GM19328 (cell line): ENCODE data around the gene RASAL3.

Experiments used
- ATAC-seq: cut with Tn5 transposase; IDR thresholded peaks from one replicate; pipeline ENCODE4 v1.9.1; 2021; ENCODE audit warnings: mild to moderate bottlenecking, moderate library complexity; ENCODE audit not compliant: unreplicated experiment

RASAL3 gene

DNA sequence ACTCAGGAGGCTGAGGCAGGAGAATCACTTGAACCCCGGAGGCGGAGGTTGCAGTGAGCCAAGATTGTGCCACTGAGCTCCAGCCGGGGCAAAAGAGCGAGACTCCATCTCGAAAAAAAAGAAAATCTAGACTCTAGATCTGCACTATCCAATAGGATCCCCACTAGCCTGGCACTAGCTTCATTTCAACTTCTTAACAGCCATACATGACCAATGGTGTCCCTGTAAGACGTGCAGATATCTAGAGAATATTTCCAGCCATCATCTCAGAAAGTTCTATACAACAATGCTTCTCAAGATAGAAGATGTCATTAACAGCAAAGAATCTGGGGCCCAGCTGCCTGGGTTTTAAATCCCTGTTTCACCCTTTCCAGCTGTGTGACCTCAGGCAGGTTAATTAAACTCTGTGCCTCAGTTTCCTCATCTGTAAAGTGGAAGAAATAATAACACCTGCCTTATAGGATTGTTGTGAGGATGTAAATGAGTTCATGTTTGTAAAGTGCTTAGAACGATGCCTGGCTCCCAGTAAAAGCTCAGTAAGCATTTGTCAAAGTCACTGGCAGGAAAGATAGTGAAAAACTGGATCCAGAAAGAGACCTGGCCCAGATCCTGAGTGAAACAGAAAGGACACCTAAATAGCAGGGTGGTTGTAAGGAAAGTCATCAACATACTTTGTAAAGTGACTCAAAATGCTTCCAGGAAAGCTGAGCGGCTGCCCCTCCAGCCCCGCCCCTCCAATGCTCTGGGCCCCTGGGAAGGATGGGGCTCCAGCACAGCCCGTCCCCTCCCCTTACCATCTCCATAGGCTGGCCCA, 28.1 kb downstream of the RASAL3 start:
- ATAC-seq = no peak

GRCh38 chr19:15433519-15434069, 30.8 kb downstream of the RASAL3 start:
- ATAC-seq = no peak

DNA sequence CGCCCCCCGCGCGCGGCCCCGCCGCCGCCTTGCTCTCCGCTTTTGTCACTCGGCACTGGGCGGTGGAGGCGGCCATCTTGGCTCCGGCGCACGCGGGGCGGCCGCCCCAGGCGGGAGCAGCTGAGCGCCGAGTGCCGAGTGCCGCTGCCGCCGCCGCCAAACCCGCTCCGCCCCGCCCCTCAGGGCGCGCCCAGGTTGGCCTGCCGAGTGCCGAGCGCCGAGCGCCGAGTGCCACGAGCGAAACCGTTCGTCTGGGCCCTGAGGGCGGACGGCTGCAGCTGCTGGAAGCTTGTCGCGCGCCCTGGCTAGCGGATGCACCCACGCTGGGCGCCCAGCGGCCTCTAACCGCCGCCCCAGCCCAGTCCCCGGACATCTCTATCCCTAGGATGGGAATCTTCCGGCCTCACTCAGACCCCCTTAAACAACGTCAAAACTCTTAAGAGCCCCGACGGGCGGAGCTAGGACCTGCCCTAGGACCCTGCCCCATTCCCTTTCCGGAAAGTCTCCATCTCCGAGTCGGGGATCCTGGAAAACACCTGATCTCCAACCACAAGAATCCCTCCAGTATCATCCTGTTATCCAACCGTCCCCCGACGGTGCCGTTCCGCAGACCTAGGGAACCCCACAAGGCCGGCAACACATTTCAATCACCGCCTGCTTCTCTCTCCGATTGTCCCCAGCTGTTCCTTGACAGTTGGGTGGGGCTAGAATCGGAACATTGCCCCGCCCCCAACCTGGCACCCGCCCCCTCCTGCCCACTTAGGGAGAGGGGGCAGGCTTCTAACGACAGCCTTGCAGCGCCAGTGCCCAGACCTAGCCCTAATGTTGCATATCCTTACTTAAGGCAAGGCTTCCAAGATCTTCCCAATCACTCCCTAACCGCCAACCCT, 31.5 kb downstream of the RASAL3 start:
- peak; percentile 64 for ATAC-seq

- no peak for ATAC-seq
Measured at GRCh38 chr19:15432018-15432494, 32.3 kb downstream of the RASAL3 start.

DNA sequence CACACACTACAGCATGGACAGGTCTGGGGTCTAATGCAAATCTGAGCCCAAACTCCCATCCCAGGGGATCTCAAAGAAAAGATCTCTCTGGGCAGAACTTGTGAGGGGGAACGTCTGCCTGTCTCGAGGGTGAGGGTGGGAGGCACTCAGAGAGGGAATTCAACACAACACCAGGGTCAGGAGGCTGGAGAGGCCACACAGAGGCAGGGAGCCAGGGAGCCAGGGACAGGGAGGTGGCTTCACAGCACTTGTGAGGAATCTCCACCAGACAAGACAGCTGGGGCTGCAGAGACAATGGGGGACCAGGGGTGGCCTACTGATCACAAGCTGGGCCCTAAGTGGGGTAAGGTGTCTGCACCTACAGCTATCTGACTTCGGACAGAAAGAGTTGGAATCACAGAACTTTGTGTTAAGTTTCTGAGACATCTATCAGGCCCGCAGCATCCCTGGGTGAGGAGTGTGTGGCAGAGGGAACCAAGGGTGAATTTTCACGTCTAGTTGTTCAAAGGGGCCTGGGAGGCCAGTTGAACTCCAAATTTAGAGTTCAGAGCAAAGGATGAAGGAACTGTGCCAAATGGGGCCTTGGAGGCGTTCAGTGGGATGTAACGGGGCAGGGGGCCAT, 32.8 kb downstream of the RASAL3 start:
- ATAC-seq = no peak

DNA sequence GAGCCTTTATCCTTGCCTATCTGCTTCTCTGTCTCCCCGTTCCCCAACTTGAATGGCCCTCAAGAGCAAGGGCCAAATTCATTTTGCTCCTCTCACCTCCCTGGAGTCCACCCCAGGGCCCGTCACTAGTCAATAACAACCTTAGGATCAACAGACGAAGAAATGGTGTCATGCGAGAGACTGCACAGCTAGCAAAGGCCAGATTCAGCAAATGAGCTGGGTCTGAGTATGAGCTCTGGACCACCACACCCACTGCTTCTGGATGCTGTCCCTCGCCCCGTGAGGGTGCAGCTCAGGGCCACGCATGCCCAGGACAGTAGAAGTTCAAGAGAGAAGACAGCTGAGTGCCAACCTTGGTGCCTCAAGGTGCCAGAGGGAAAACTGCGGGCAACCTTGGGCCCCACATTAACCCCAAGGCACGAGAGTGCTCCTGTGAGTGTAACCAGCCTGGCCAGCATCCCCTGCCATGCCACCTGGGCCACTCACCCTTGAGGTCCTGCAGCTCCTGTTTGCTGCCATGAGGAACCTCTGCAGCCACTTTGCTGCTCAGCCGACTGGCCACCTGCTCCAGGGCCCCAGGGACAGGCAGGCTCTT, 33.7 kb downstream of the RASAL3 start:
- no peak for ATAC-seq

DNA sequence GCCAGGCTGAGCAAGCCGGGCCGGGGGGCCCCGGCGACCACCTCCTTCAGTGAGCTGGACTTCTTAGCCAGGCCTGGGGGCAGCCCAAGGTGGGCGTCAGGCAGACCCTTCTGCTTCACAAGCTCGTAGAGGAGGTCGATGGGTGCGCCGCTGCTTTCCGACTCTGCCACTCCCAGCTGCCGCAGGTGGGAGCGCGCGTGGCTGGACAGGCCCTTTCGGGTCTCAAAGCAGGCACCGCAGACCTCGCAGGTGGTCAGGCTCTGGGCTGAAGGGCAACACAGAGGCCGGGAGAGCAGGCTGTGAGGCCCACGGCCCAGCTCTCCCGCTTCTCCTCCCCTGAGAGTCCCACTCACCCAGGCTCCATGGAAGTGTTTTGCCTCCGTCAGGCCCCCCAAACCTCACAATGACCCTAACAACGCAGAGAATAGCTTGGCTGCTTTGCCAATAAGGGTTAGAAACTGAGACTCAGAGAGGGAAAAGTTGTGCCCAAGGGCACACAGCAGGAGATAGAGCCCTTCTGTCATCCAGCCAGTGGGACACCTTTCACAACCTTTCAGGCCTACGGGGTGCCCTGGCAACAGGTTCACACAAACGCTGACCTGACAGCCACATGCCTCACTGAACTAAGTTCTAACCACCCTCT, 34.4 kb downstream of the RASAL3 start:
- ATAC-seq = no peak

DNA sequence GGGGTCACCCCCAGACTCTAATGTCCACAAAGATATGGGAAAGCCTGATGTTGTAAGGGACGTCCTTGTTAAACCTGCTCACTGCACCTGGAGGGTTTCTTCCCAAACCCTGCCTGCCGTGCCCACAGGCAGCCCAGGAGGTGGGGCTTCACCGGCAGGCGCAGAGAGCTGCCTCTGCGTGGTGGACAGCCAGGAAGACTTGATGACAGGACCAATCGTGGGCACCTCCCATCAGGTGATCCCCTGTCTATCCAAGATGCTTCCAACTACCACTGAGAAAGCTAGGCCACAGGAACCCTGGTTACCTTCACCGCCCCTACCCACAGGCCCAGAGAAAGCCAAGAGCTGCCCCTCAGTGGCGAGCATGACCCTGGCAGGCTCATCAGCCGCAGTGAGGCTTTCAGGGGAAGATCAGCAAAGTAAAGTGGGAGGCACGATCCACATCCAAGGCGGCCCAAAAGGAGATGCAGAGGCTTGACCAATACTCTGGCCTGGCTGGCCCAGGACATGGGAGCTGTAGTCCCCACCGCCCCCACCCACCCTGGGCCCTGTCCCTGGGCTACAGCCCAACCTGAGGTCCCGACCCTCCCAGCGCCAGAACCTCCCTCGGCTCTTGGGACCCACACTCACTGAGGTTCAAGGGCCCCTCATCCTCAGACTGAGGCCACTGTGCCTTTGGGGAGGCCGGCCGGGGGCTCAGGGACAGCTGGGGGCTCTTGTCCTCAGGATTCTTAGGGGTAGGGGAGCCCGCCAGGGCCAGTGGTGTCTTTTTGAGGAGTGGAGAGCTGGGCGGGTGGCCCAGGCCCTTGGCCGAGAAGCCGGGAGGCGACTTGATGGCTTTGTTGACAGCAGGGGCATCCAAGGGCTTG, 35.2 kb downstream of the RASAL3 start:
- no peak for ATAC-seq

- no peak for ATAC-seq
Measured at GRCh38 chr19:15427991-15428471, 36.3 kb downstream of the RASAL3 start.

- no peak for ATAC-seq
Measured at GRCh38 chr19:15427350-15427700, 37.0 kb downstream of the RASAL3 start.

DNA sequence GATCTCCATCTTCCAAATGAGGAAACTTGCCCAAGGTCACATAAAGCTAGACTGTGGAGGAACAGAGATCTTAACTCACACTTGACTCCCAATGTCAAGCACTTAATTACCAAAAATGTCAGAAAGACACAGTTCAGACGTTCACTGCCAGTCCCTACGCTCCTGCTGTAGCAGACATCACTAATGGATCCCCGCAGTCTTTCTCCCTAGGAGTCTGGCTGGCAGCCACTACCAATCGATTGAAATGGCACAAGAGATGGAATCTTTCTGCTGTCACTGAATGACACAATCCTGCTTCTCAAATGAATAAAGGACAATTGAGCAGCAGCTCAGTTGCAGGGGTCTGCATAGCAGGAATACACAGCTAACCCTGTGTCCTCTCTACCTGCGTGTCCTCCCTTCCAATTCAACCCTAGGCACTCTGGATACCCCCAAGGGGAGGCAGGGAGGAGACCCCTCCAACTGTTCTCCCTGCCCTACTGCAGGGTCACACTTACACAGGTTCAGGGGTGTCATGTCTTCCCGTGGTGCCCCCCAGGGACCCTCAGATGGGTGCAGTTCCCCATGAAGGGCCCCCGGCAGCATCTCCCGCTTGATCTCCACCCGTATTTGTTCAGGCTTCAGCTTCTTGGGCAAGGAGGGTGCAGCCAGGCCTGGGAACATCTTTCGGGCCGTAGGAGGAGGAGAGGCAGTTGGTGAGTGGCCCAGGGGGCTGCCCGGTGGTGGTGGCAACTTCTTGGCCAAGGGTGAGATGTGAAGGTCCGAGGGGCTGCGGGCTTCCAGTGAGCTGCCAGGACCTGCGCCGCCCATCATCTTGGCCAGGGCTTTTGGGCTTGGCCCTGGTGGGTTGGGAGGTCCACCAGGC, 37.6 kb downstream of the RASAL3 start:
- no peak for ATAC-seq

DNA sequence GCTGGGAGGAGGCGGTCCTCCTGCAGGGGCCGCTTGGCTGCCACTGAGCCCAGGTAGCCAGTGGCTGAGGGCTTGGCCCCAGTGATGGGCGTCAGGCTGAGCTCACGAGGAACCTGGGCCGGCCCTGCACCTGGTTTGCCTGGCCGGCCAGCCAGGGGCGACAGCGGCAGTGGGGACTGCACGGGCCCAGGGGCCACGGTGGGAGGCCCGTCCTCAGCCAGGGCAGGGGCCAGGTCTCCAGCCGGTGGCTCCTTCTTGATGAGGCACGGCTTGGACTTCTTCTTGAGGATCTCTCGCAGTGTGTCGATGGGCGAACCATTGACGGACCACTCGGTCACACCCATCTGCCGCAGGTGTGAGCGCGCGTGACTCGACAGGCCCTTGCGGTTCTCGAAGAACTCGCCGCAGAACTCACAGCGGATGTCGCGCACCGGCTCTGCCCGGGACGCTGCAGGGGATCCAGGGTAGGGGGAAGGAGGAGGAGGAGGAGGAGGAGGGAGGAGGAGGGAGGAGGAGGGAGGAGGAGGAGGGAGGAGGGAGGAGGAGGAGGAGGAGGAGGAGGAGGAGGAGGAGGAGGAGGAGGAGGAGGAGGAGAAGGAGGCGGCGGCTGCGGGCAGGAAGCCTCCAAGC, 38.9 kb downstream of the RASAL3 start:
- ATAC-seq = no peak

- ATAC-seq = no peak
Measured at GRCh38 chr19:15424692-15425272, 39.6 kb downstream of the RASAL3 start.

DNA sequence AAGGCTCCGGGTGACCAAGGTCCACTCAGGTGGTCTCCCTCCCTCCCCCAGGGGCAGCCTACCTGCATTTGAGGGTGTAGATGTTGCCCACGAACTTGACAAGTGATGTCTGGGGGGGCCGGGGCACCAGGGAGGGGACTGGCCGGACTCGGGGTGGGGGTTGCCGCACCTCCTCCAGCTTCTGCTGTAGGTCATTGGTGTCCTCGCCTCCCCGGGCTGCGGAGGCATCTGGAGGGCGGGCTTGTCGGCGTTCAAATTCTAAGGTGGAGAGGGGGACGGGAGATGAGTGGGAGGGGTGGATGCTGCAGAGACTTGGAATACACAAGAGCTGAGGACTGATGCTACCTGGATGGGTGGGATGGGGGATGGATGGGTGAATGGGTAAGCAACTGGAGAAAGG, 40.2 kb downstream of the RASAL3 start:
- no peak for ATAC-seq

DNA sequence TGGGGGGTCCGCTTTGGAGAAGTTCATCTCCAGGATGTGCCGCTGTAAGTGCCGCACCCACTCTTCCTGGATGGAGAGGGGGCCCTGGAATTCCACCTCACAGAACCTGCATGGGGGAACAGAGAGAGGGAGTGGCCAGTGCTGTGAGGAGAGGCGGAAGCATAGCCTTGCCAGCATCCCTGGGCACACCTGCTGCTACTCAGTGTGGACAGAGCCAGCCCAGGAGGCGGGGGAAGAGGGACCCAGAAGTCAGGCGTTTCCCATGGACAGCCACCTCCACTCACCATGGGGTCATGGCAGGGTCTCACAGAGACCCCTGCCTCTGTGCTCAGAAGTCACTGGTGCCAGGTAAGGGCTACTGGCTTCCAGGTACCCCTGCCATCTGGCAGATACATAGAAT, 41.2 kb downstream of the RASAL3 start:
- ATAC-seq = no peak

DNA sequence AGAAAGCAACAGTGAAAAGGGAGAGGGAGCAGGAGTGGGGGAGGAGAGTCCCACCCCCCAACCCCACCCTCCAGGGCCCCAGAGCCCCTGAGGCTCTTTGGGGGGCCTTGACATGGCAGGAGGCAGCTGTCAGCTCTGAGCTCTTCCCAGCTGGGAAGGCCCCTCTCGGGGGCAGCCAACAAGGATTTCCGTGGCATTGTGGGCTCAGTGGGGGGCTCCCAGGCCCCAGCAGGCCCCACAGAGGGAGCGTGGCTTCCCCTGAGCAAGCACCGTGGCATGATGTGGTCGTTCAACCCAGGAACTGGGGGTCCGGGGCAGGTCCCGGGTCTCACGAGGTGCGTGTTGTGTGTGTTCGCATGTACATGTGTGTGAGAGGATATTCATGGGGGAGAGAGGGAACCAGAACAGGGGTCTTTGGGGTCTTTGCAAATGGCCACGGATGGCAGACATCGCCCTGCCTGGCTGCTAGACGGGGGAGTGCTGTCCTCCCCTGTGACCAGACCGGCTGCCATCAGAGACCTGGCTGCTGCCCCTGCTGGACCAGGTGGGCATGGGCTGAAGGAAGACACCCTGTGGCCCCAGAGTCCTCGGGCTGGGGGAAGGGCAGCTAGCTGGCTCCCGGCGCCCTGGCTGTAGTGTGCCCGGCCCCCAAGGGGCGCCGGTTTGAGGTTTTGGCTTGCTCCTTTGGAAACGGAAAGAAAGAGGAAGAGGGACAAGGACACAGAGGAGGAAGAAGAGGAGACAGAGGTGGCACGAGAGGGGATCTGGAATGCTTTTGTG, 41.9 kb downstream of the RASAL3 start:
- no peak for ATAC-seq
